GM12878 (cell line): ENCODE data around the gene SPDYA. TPM values are rescaled to one million over a fixed set of nuclear protein-coding genes. Genes with fewer than 3 reads are reported as not detected.

Source experiments
- ATAC-seq: fragments of 200-7000 bp; cut with Tn5 transposase; 3 replicates; pipeline ENCODE4 v1.9.1; 2020; ENCODE audit warnings: mild to moderate bottlenecking, moderate library complexity
- BruUV-seq: library from RNA; stranded (reverse); fragments of 400-500 nt; replicated peaks from 2 replicates; lab custom pipeline; 2021; lab: Mats Ljungman, UMichigan
- CTCF ChIA-PET: fragments of 300-600 bp; sonication (Branson Sonifier 250); formaldehyde crosslinking; extraction: SDS; loops from one replicate; lab custom pipeline; 2021; ENCODE audit warnings: inconsistent platforms; lab: Yijun Ruan, JAX
- POLR2A ChIA-PET: fragments of 350-600 bp; formaldehyde crosslinking; extraction: SDS; loops from one replicate; lab custom pipeline; 2021; ENCODE audit warnings: inconsistent platforms; lab: Charles Lee
- RAD21 ChIA-PET: fragments of 300-600 bp; sonication (Branson Sonifier 250); formaldehyde crosslinking; loops from one replicate; lab custom pipeline; 2023; ENCODE audit warnings: antibody characterized with exemption; ENCODE audit not compliant: unreplicated experiment; lab: Charles Lee
- SMC1A ChIA-PET: fragments of 300-600 bp; sonication (Branson Sonifier 250); formaldehyde crosslinking; loops from one replicate; lab custom pipeline; 2023; ENCODE audit not compliant: unreplicated experiment, uncharacterized antibody; lab: Charles Lee
- DNase-seq: peaks from one replicate; pipeline ENCODE4 v3.0.0-alpha.2; 2011; ENCODE audit warnings: low read depth, low spot score
- FAIRE-seq: peaks from 3 replicates; lab custom pipeline; 2011; peaks lifted over from hg19 to GRCh38; lab: Jason Lieb, UNC
- H2AFZ ChIP-seq: 2 replicates; pipeline ENCODE4 v1.6.0; 2011; ENCODE audit warnings: low read depth, low read length, control low read depth; ENCODE audit not compliant: control insufficient read depth
- H3K27ac ChIP-seq: 2 replicates; pipeline ENCODE4 v1.5.1; 2011; ENCODE audit warnings: control low read depth; ENCODE audit not compliant: control insufficient read depth, insufficient read depth
- H3K27me3 ChIP-seq, 2 experiments: replicated peaks in 1 of 2; 2 replicates each; pipeline versions ENCODE4 v1.6.0 to v1.6.1; 2011; ENCODE audit warnings: low read length in 1 of 2; ENCODE audit not compliant: control insufficient read depth in 2 of 2, insufficient read depth in 2 of 2
- H3K36me3 ChIP-seq, 2 experiments: 2 replicates each; pipeline ENCODE4 v1.5.1; 2011; ENCODE audit warnings: low read length in 1 of 2; ENCODE audit not compliant: control insufficient read depth in 2 of 2, insufficient read depth in 2 of 2
- H3K4me1 ChIP-seq: 2 replicates; pipeline ENCODE4 v1.6.1; 2011; ENCODE audit warnings: mild to moderate bottlenecking, low read length, moderate library complexity, mixed read lengths; ENCODE audit not compliant: control insufficient read depth, insufficient read depth
- H3K4me2 ChIP-seq: 2 replicates; pipeline ENCODE4 v1.6.0; 2011; ENCODE audit warnings: control low read depth; ENCODE audit not compliant: control insufficient read depth, insufficient read depth
- H3K4me3 ChIP-seq: fragments of 200-600 bp; sonication (generic); 2 replicates; pipeline ENCODE4 v1.5.1; 2016
- H3K79me2 ChIP-seq: 2 replicates; pipeline ENCODE4 v1.6.0; 2011; ENCODE audit warnings: low read length; ENCODE audit not compliant: control insufficient read depth, insufficient read depth
- H3K9ac ChIP-seq: 2 replicates; pipeline ENCODE4 v1.8.0; 2011; ENCODE audit warnings: low read length, control low read depth, mixed read lengths; ENCODE audit not compliant: control insufficient read depth, insufficient read depth
- H3K9me3 ChIP-seq: replicated peaks from 3 replicates; pipeline ENCODE4 v1.5.1; 2011; ENCODE audit warnings: mild to moderate bottlenecking, low read length; ENCODE audit not compliant: control insufficient read depth, insufficient read depth
- H4K20me1 ChIP-seq: 2 replicates; pipeline ENCODE4 v1.6.0; 2011; ENCODE audit not compliant: control insufficient read depth, insufficient read depth
- CBFB ChIP-seq: IDR thresholded peaks from 2 replicates; pipeline ENCODE4 v1.6.1; 2016; ENCODE audit warnings: antibody characterized with exemption, low read depth
- CTCF ChIP-seq, 3 experiments: IDR thresholded peaks in 2 of 3; conservative IDR thresholded peaks in 1 of 3; 2 replicates each; pipeline ENCODE4 v1.5.1; 2011; ENCODE audit warnings: low read depth in 3 of 3, low read length in 3 of 3, mild to moderate bottlenecking in 3 of 3, control low read depth in 2 of 3, moderate library complexity in 2 of 3, inconsistent platforms in 1 of 3, mixed read lengths in 1 of 3; ENCODE audit not compliant: control insufficient read depth in 2 of 3, insufficient read depth in 1 of 3; ENCODE audit errors: extremely low read depth in 1 of 3
- EGR1 ChIP-seq, 2 experiments: IDR thresholded peaks; 1 replicate in 1 of 2; 2 replicates in 1 of 2; pipeline ENCODE4 v1.6.1; 2011 to 2012; ENCODE audit warnings: low read depth in 2 of 2, low read length in 2 of 2, borderline replicate concordance in 1 of 2, mild to moderate bottlenecking in 1 of 2, moderate library complexity in 1 of 2
- HSF1 ChIP-seq: fragments of 150-350 bp; IDR thresholded peaks from 2 replicates; pipeline ENCODE4 v1.6.1; 2014; ENCODE audit warnings: mild to moderate bottlenecking, low read depth, low read length
- IKZF2 ChIP-seq, 2 experiments: fragments of 450-650 bp; IDR thresholded peaks; 2 replicates each; pipeline ENCODE4 v1.6.1; 2017; ENCODE audit warnings: mild to moderate bottlenecking in 2 of 2, moderate library complexity in 2 of 2
- IRF4 ChIP-seq: IDR thresholded peaks from 2 replicates; pipeline ENCODE4 v1.6.1; 2011; ENCODE audit warnings: low read depth, low read length
- KLF5 ChIP-seq: fragments of 450-650 bp; IDR thresholded peaks from 2 replicates; pipeline ENCODE4 v1.6.1; 2014; ENCODE audit warnings: mild to moderate bottlenecking; ENCODE audit not compliant: partially characterized antibody
- LARP7 ChIP-seq: fragments of 450-650 bp; IDR thresholded peaks from 2 replicates; pipeline ENCODE4 v1.6.1; 2017; ENCODE audit warnings: mild to moderate bottlenecking
- MLLT1 ChIP-seq: fragments of 450-650 bp; IDR thresholded peaks from 2 replicates; pipeline ENCODE4 v1.6.1; 2016; ENCODE audit warnings: mild to moderate bottlenecking
- MTA2 ChIP-seq: fragments of 450-650 bp; IDR thresholded peaks from 2 replicates; pipeline ENCODE4 v1.6.1; 2016; ENCODE audit warnings: low read depth, mild to moderate bottlenecking, moderate library complexity
- NBN ChIP-seq: fragments of 450-650 bp; IDR thresholded peaks from 2 replicates; pipeline ENCODE4 v1.6.1; 2016
- NKRF ChIP-seq: fragments of 450-650 bp; conservative IDR thresholded peaks from 2 replicates; pipeline ENCODE4 v1.6.1; 2017; ENCODE audit warnings: mild to moderate bottlenecking, moderate library complexity
- PML ChIP-seq: IDR thresholded peaks from 2 replicates; pipeline ENCODE4 v1.6.1; 2012; ENCODE audit warnings: low read length, inconsistent platforms
- ZBTB11 ChIP-seq: fragments of 450-650 bp; formaldehyde crosslinking; IDR thresholded peaks from 2 replicates; pipeline ENCODE4 v1.5.0; 2022; ENCODE audit warnings: mild to moderate bottlenecking, missing genetic modification characterization
- WGBS: methylation state at CpG from one replicate; pipeline ENCODE4 v1.1.6; 2016; ENCODE audit warnings: low lambda C conversion rate; ENCODE audit not compliant: insufficient replicate concordance, insufficient coverage; ENCODE audit errors: missing lambda C conversion rate; 5-methylcytosine and 5-hydroxymethylcytosine counted together
- in situ Hi-C: fragments of 300-500 bp; cut with MboI; formaldehyde crosslinking; loops from 9 replicates; pipeline ENCODE4 v1.14.3; 2018; ENCODE audit warnings: mixed read lengths
- intact Hi-C: fragments of 100-400 bp; cut with micrococcal nuclease; formaldehyde crosslinking; loops from one replicate; pipeline ENCODE4 v1.14.2; 2022; ENCODE audit not compliant: unreplicated experiment
- polyA plus RNA-seq, 11 experiments: library from polyadenylated mRNA; depleted of rRNA in 4 of 11; unstranded in 6 of 11; stranded (reverse) in 5 of 11; fragments of >200 nt; fragmentation: Nextera tagmentation in 4 of 11; fragmentation: Illumina TruSeq in 1 of 11; extraction: Ambion mirVana in 4 of 11; extraction: Trizol in 1 of 11; gene quantifications; 1 replicate in 1 of 11; 2 replicates in 10 of 11; pipeline versions ENCODE4 v1.2.1 to v1.2.3, GENCODE V29; 2011 to 2016; ENCODE audit warnings: inconsistent platforms in 2 of 11, missing spikeins in 2 of 11, low read depth in 1 of 11
- total RNA-seq, 4 experiments: library from RNA; depleted of rRNA in 3 of 4; stranded (reverse); fragments of >200 nt in 3 of 4; fragmentation: Illumina TruSeq in 1 of 4; extraction: Trizol in 1 of 4; gene quantifications; 2 replicates each; pipeline versions ENCODE4 v1.2.1 to v1.2.3, GENCODE V29; 2013 to 2021

Gene SPDYA
- total and polyA plus RNA-seq, 10 of the 15 experiments (the other 5 are each of a cell fraction or from before 2014, with no cell fraction given), result 0.12 to 2.4 (median 0.50) TPM

GRCh38 chr2:28828382-28828781 lies 17.7 kb downstream of the SPDYA start:
- FAIRE-seq, result no peak
- CTCF ChIA-PET, result no interaction called here
- in situ Hi-C loops (no loop called here), intact Hi-C loops (no loop called here)
- no peak for DNase-seq
- H3K9me3 ChIP-seq, result no peaks in the 10 kb centered on the region
- H3K9ac ChIP-seq, result no peak overlapping the region
- ATAC-seq, result no peak
- no peaks in the 10 kb centered on the region for H3K4me1 ChIP-seq
- RAD21 ChIA-PET, result no interaction called here
- H2AFZ ChIP-seq, result no peak overlapping the region
- H3K27ac ChIP-seq, result no peak overlapping the region
- WGBS, result 97% methylated on average over 2 of the region's 2 CpGs
- H3K4me3 ChIP-seq, result no peak overlapping the region
- SMC1A ChIA-PET, result no interaction called here
- BruUV-seq, result no TSS peak
- H3K4me2 ChIP-seq, result no peak overlapping the region
- H4K20me1 ChIP-seq, result no peaks in the 10 kb centered on the region
- H3K27me3 ChIP-seq, result no peaks in the 10 kb centered on the region
- no peaks in the 10 kb centered on the region for H3K36me3 ChIP-seq
- no peaks in the 10 kb centered on the region for H3K79me2 ChIP-seq
- POLR2A ChIA-PET, result no interaction called here
- TF ChIP-seq CBFB (no peak), EGR1 (IDR thresholded peaks at IDR 0.05; ENCODE audit: borderline replicate concordance in 1 of 2, low read depth in 2 of 2, low read length in 2 of 2) (no peak), NKRF (no peak), LARP7 (no peak), IKZF2 (IDR thresholded peaks at IDR 0.05) (no peak), MLLT1 (no peak), CTCF (IDR thresholded peaks at IDR 0.05 in 2 of 3, conservative IDR thresholded peaks at IDR 0.05 in 1 of 3; ENCODE audit: control insufficient read depth in 2 of 3, extremely low read depth in 1 of 3, insufficient read depth in 1 of 3, low read depth in 3 of 3, low read length in 3 of 3) (no peak), PML (no peak), HSF1 (no peak), NBN (no peak), ZBTB11 (CRISPR knock-in tag) (no peak), KLF5 (no peak), IRF4 (no peak), MTA2 (no peak)
